Heart left ventricle (tissue), 16 donors: ENCODE measurements around the gene DOHH. TPM values are rescaled to one million over a fixed set of nuclear protein-coding genes. Genes with fewer than 3 reads are reported as not detected.

ENCODE experiments used
- ATAC-seq, 4 donors: fragments of 200-7000 bp; cut with Tn5 transposase; one replicate each; pipeline ENCODE4 v1.9.1; 2020 to 2022; ENCODE audit warnings: moderate library complexity in 4 of 4, mild to moderate bottlenecking in 3 of 4, moderate number of reproducible peaks in 1 of 4
- DNase-seq, 5 donors: peaks; one replicate each; pipeline ENCODE4 v3.0.0-alpha.2; 2020
- H3K27ac ChIP-seq, 12 donors: fragments of 200-600 bp; sonication (generic) in 4 of 12; one replicate each; pipeline versions ENCODE4 v1.5.0 to v1.8.0; 2016 to 2022; ENCODE audit warnings: mild to moderate bottlenecking in 2 of 12
- H3K27me3 ChIP-seq, 9 donors: fragments of 200-600 bp; sonication (generic) in 2 of 9; one replicate each; pipeline versions ENCODE4 v1.5.1 to v1.8.0; 2016 to 2022; ENCODE audit warnings: mild to moderate bottlenecking in 3 of 9
- H3K36me3 ChIP-seq, 9 donors: fragments of 200-600 bp; sonication (generic) in 2 of 9; one replicate each; pipeline versions ENCODE4 v1.5.0 to v1.8.0; 2018 to 2022; ENCODE audit warnings: mild to moderate bottlenecking in 2 of 9
- H3K4me1 ChIP-seq, 12 donors: fragments of 200-600 bp; sonication (generic) in 4 of 12; one replicate each; pipeline versions ENCODE4 v1.5.0 to v1.8.0; 2016 to 2022; ENCODE audit warnings: mild to moderate bottlenecking in 3 of 12
- H3K4me3 ChIP-seq, 12 donors: fragments of 200-600 bp; sonication (generic) in 4 of 12; one replicate each; pipeline versions ENCODE4 v1.5.0 to v1.8.0; 2017 to 2022; ENCODE audit warnings: mild to moderate bottlenecking in 9 of 12, moderate library complexity in 4 of 12
- H3K9me3 ChIP-seq, 12 donors: fragments of 200-600 bp; sonication (generic) in 4 of 12; one replicate each; pipeline versions ENCODE4 v1.5.0 to v1.8.0; 2016 to 2022; ENCODE audit warnings: mild to moderate bottlenecking in 1 of 12
- CTCF ChIP-seq, 12 donors: fragments of 200-600 bp; sonication (generic) in 4 of 12; IDR thresholded peaks; one replicate each; pipeline versions ENCODE4 v1.5.0 to v1.8.0; 2018 to 2022; ENCODE audit warnings: antibody characterized with exemption in 12 of 12, mild to moderate bottlenecking in 5 of 12
- POLR2A ChIP-seq, 2 donors: fragments of 450-650 bp; IDR thresholded peaks; one replicate each; pipeline ENCODE4 v1.6.1; 2017; ENCODE audit warnings: antibody characterized with exemption in 2 of 2, mild to moderate bottlenecking in 2 of 2, moderate library complexity in 2 of 2
- WGBS, 4 donors: extraction: QIAGEN DNeasy Blood & Tissue Kit in 2 of 4; methylation state at CpG; one replicate each; pipeline versions ENCODE4 v1.1.5 to v1.1.7; 2013 to 2018; 5-methylcytosine and 5-hydroxymethylcytosine counted together
- intact Hi-C, 10 donors: fragments of 100-400 bp; cut with DNase I; formaldehyde crosslinking; loops; one replicate each; pipeline versions ENCODE4 v1.11.1 to v1.14.2; 2022
- polyA plus RNA-seq, 2 donors: library from polyadenylated mRNA; stranded (reverse); fragments of 200-250 nt; gene quantifications; one replicate each; pipeline ENCODE4 v1.2.3, GENCODE V29; 2013
- total RNA-seq, 9 donors: library from RNA; depleted of rRNA in 2 of 9; stranded (reverse); fragments of >200 nt in 2 of 9; fragmentation: NEBNext Ultra II Directional in 3 of 9; extraction: Animal tissue kit (Norgen Biotek cat#: 25700) in 3 of 9; gene quantifications; one replicate each; pipeline versions ENCODE4 v1.1.0 to v1.2.4, GENCODE V29; 2016 to 2023
- donor health status: ischemic (EF 13 %, LVEDD 7.1; RV severe dilation, severe dysfunction).
- donor health status: healthy with polysubstance abuse.
- donor health status: DM: no; HTN: yes; CAD: no.
- donor health status: DM: no; HTN: no; CAD: no.
- donor health status: ischemic (EF 25% LVEDD 6.9; RV normal size, moderate dysfunction).
- donor health status: ischemic (EF 25% LVEDD 5.7; RV mildly dilated, moderate dysfunction).
- donor health status: healthy.
- donor health status: DM: yes; HTN: yes; CAD: no.
- donor health status: ischemic (EF 35%, LVEDD 5.7; RV mildly dilated, moderate dysfunction).
- donor health status: nonischemic (EF 11% LVEDD 7.7; RV severe dilation, severe dysfunction).
- donor health status: DM: yes; HTN: yes; CAD: no.
- donor health status: PGD.
- donor health status: ischemic (EF 29% LVEDD 5.4; RV normal size, mild dysfunction).
- donor health status: nonischemic (EF 23%, LVEDD 6.1; RV moderate dilation, normal function).

DOHH gene
- total and polyA plus RNA-seq, 11 donors: 7.4 to 34.3 (median 12.2) TPM

GRCh38 chr19:3464587-3465235, 35.8 kb downstream of the DOHH start:
- H3K27ac ChIP-seq: peak overlapping the region in 3 of 12 donors; percentile 7 to 92 (median 41)
- ATAC-seq (peak in 1 of 4 donors; percentile 23), DNase-seq (no peak)
- no peak overlapping the region for H3K4me3 ChIP-seq
- intact Hi-C loops: loop anchor here in 4 of 10 donors (2.0 to 5.0 kb wide), 3 partner anchors 32 to 68 kb away; no protein-coding TSS in a partner anchor
- H3K4me1 ChIP-seq: peaks cover 0 to 55% (median 21%) of the 10 kb centered on the region in 12 donors
- 70 to 84% (median 81%) methylated on average over 9 to 31 of the region's 31 CpGs for WGBS, 4 donors
- no peaks in the 10 kb centered on the region for H3K27me3 ChIP-seq
- H3K9me3 ChIP-seq: no peaks in the 10 kb centered on the region
- peaks cover 0 to 29% (median 22%) of the 10 kb centered on the region in 9 donors for H3K36me3 ChIP-seq
- no peak for TF ChIP-seq CTCF (IDR thresholded peaks at IDR 0.05)
- TF ChIP-seq POLR2A (IDR thresholded peaks at IDR 0.05): no peak

GRCh38 chr19:3463714-3464586, 36.5 kb downstream of the DOHH start:
- intact Hi-C loops: loop anchor here in 1 of 10 donors (2.0 kb wide), 1 partner anchor 67 kb away; no protein-coding TSS in a partner anchor
- no peak for TF ChIP-seq POLR2A (IDR thresholded peaks at IDR 0.05)
- TF ChIP-seq CTCF (IDR thresholded peaks at IDR 0.05): no peak
- H3K4me3 ChIP-seq: no peak overlapping the region
- H3K9me3 ChIP-seq: no peaks in the 10 kb centered on the region
- peaks cover 0 to 62% (median 26%) of the 10 kb centered on the region in 12 donors for H3K4me1 ChIP-seq
- 78 to 89% (median 83%) methylated on average over 40 to 57 of the region's 57 CpGs for WGBS, 4 donors
- H3K27ac ChIP-seq: peak overlapping the region in 3 of 12 donors; percentile 7 to 92 (median 41)
- ATAC-seq (no peak), DNase-seq (no peak)
- no peaks in the 10 kb centered on the region for H3K27me3 ChIP-seq
- H3K36me3 ChIP-seq: peaks cover 0 to 29% (median 22%) of the 10 kb centered on the region in 9 donors

- Histone ChIP-seq H3K9me3 (no peaks in the 10 kb centered on the region), H3K27me3 (no peaks in the 10 kb centered on the region), H3K4me1 (peaks cover 0 to 66% (median 32%) of the 10 kb centered on the region in 12 donors), H3K4me3 (no peak overlapping the region), H3K27ac (peak overlapping the region in 3 of 12 donors; percentile 2 to 92 (median 30)), H3K36me3 (peaks cover 0 to 29% (median 22%) of the 10 kb centered on the region in 9 donors)
- ATAC-seq: no peak
- intact Hi-C loops: no loop called here
- DNase-seq: no peak
- TF ChIP-seq POLR2A (IDR thresholded peaks at IDR 0.05): no peak
- TF ChIP-seq CTCF (IDR thresholded peaks at IDR 0.05): no peak
- WGBS, 4 donors: 79 to 83% (median 80%) methylated on average over 35 to 58 of the region's 58 CpGs
These were observed 37.3 kb downstream of the DOHH start for GRCh38 chr19:3462991-3463713.
